Lower leg skin (tissue), 4 donors: ENCODE results near the gene R3HDM4. TPM values are rescaled to one million over a fixed set of nuclear protein-coding genes. Genes with fewer than 3 reads are reported as not detected.

Source experiments
- DNase-seq, 2 donors: peaks; one replicate each; pipeline ENCODE4 v3.0.0-alpha.2; 2019; ENCODE audit warnings: low spot score in 2 of 2
- H3K4me3 ChIP-seq: fragments of 200-600 bp; sonication (generic); 2 replicates; pipeline ENCODE4 v1.5.1; 2017; ENCODE audit warnings: mild to moderate bottlenecking, low read depth; ENCODE audit not compliant: poor library complexity, severe bottlenecking
- POLR2A ChIP-seq, 2 donors: fragments of 450-650 bp; IDR thresholded peaks; one replicate each; pipeline ENCODE4 v1.6.1; 2016 to 2017; ENCODE audit warnings: antibody characterized with exemption in 2 of 2, mild to moderate bottlenecking in 1 of 2, moderate library complexity in 1 of 2
- WGBS, 2 donors: methylation state at CpG; one replicate each; pipeline ENCODE4 v1.1.5; 2018; 5-methylcytosine and 5-hydroxymethylcytosine counted together
- intact Hi-C: fragments of 100-400 bp; cut with DNase I; formaldehyde crosslinking; loops from one replicate; pipeline ENCODE4 v1.15.0; 2023; ENCODE audit warnings: low total_unique reads
- total RNA-seq, 4 donors: library from RNA; depleted of rRNA; stranded (reverse); fragments of >200 nt; gene quantifications; one replicate each; pipeline ENCODE4 v1.1.0, GENCODE V29; 2016
- TF ChIP-seq, protein P1 (sequence below), 3 donors: fragments of 450-650 bp; IDR thresholded peaks; one replicate each; pipeline ENCODE4 v1.5.1; 2016; ENCODE audit warnings: antibody characterized with exemption in 3 of 3, mild to moderate bottlenecking in 3 of 3, moderate library complexity in 2 of 3

R3HDM4 gene
- total RNA-seq, 4 donors from 2014 or later: 58.1 to 75.6 (median 65.8) TPM

DNA sequence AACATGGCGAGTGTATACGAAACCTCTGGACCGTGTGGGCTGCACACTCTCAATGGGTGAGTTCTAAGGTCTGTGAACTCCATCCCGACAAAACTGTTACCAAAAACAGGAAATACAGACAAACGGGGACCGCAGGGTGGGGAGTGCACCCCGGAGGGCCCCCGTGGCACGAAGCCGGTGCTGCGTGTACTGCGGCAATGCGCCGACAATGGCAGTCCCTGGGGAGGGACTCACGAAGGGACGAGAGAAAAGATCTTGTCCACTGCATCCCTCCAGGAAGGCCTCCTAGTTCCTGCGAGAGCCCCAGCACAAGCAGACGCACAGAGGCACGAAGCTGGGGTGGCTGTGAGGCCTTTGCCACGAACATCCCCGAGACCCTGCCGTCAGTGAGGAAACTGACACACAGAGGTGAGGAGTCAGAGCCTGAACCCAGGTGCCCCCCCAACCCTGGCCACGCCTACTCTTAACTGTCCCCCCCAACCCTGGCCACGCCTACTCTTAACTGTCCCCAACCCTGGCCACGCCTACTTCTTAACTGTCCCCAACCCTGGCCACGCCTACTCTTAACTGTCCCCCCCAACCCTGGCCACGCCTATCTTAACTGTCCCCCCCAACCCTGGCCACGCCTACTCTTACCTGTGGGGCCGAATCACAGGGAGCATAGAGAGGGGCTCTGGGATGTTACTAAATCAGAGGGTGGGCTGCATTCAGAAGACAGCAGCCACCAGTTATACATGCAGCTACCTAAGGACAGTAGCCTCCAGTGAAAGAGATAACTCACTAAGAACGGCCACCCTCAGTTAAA is 24.2 kb downstream of the R3HDM4 start:
- intact Hi-C loops: no loop called here
- WGBS, 2 donors: 91 to 92% methylated on average over 30 of the region's 30 CpGs
- no peak overlapping the region for H3K4me3 ChIP-seq
- no peak for DNase-seq
- TF ChIP-seq POLR2A (IDR thresholded peaks at IDR 0.05): no peak
- TF ChIP-seq, protein P1, sequence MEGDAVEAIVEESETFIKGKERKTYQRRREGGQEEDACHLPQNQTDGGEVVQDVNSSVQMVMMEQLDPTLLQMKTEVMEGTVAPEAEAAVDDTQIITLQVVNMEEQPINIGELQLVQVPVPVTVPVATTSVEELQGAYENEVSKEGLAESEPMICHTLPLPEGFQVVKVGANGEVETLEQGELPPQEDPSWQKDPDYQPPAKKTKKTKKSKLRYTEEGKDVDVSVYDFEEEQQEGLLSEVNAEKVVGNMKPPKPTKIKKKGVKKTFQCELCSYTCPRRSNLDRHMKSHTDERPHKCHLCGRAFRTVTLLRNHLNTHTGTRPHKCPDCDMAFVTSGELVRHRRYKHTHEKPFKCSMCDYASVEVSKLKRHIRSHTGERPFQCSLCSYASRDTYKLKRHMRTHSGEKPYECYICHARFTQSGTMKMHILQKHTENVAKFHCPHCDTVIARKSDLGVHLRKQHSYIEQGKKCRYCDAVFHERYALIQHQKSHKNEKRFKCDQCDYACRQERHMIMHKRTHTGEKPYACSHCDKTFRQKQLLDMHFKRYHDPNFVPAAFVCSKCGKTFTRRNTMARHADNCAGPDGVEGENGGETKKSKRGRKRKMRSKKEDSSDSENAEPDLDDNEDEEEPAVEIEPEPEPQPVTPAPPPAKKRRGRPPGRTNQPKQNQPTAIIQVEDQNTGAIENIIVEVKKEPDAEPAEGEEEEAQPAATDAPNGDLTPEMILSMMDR (IDR thresholded peaks at IDR 0.05): no peak

DNA sequence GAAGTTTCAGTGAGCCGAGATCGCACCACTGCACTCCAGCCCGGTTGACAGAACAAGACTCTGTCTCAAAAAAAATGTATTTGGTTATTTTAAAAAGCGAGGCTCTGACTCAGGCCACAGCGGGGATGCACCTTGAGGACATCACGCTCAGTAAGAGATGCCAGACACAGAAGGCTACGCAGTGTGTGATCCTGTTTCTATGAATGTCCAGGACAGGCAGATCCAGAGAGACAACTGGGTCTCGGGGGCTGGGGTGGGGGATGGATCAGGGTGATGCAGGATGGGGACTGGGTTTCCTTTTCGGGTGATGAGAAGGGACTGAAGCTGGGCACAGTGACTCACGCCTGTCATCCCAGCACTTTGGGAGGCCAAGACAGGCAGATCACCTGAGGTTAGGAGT is 25.4 kb downstream of the R3HDM4 start:
- intact Hi-C loops: no loop called here
- DNase-seq: no peak
- WGBS, 2 donors: 93 to 94% methylated on average over 10 of the region's 10 CpGs
- no peak overlapping the region for H3K4me3 ChIP-seq
- no peak for TF ChIP-seq POLR2A (IDR thresholded peaks at IDR 0.05)
- TF ChIP-seq, protein P1 (IDR thresholded peaks at IDR 0.05): no peak

DNA sequence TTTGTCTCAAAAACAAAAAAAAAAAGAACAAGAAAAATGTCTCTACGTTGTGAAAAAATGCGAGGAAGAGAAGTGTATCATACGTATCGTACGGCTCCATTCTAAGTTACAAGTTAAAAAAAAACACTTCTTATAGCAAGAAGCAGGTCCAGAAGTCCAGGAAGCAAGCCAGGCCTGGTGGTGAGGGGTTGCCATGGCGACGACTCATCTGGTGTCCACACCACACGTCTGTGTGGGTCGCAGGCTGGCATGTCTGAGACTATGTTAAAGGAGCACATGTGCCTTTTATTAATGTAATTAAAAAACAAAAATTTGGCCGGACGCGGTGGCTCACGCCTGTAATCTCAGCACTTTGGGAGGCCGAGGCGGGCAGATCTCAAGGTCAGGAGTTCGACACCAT is 25.9 kb downstream of the R3HDM4 start:
- DNase-seq: no peak

DNA sequence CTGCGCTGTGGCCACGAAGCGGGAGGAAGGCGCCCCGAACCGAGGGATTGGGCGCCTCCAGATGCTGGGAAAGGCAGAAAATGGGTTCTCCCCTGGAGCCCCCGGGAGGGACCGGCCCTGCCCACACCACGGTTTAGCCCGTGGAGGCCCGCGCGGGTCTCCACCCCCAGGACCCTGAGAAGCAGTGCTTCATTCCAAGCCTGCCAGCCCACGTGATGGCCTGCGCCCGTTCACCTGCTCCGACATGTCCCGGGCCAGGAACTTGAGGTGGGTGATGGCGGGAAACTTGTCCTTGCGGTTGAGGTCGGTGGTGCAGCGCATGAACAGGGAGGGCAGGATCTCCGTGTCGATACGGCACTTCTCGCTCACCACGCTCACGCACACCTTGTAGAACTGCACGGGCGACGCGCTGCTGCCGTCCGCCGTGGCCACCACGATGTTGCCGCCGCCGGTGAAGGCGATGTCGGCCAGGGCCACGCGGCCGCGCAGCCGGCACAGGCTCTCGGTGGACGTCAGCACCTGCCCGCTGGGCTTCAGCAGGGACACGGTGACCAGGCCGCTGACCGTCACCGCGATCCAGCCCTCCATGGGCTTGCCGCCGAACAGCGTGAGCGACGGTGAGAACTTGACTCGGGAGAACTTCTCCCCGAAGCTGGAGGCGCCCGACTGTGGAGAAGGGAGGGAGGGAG is 27.3 kb downstream of the R3HDM4 start:
- intact Hi-C loops: no loop called here
- no peak overlapping the region for H3K4me3 ChIP-seq
- no peak for TF ChIP-seq POLR2A (IDR thresholded peaks at IDR 0.05)
- TF ChIP-seq, protein P1 (IDR thresholded peaks at IDR 0.05): no peak
- WGBS, 2 donors: 90 to 92% methylated on average over 63 to 64 of the region's 64 CpGs
- no peak for DNase-seq

More for the DNA sequence above, 25.9 kb downstream of the R3HDM4 start:
- 83 to 88% methylated on average over 16 of the region's 16 CpGs for WGBS, 2 donors
- intact Hi-C loops: no loop called here
- TF ChIP-seq POLR2A (IDR thresholded peaks at IDR 0.05): no peak
- TF ChIP-seq, protein P1 (IDR thresholded peaks at IDR 0.05): no peak
- no peak overlapping the region for H3K4me3 ChIP-seq

DNA sequence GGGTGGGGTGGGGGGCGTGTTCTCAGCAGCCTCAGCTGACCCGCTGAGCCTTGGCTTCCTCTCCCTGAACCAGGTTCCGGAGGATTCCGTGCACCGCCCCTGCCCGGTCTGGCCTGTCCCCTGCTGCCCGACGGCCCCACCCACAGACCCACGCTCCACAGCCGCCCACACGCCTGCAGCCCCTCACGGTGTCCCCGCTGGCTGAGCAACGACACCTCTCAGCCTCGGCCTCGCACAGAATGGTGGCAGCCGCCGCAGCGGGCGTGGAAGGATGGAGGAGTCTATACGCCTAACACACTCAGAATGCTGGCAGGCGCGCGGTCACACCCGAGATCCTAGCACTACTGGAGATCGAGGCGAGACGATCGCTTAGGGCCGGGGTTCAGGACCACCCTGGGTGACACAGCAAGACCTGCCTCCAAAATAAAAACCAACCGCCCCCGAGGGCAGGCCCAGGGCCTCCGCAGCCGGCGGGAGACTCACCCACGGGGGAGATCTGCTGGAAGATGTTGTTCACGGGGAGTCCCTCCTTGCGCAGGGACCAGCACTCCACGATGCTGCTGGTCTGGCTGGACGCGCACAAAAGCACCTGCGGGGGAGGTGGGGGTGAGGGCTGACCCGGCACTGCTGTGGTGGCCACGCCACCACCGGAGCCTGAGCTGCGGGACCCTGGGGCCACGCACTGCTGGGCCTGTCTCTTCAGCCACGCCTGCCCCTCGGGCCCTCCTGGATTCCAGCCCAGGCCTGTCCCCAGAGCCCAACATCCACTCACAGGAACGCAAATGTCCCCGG is 28.4 kb downstream of the R3HDM4 start:
- intact Hi-C loops: no loop called here
- TF ChIP-seq POLR2A (IDR thresholded peaks at IDR 0.05): no peak
- TF ChIP-seq, protein P1 (IDR thresholded peaks at IDR 0.05): no peak
- DNase-seq: no peak
- 90 to 93% methylated on average over 38 to 44 of the region's 51 CpGs for WGBS, 2 donors
- no peak overlapping the region for H3K4me3 ChIP-seq
